HepG2 (cell line): ENCODE data around the gene POLR1F. TPM values are rescaled to one million over a fixed set of nuclear protein-coding genes. Genes with fewer than 3 reads are reported as not detected.

Experiments
- ATF2 ChIP-seq: sonication (generic); formaldehyde crosslinking; IDR thresholded peaks from 2 replicates; pipeline ENCODE4 v1.4.0; 2020; ENCODE audit warnings: missing genetic modification reagents
- CHD2 ChIP-seq: IDR thresholded peaks from 2 replicates; pipeline ENCODE4 v1.6.1; 2011; ENCODE audit warnings: low read depth, low read length, improper control_type of control experiment
- ERF ChIP-seq: IDR thresholded peaks from 2 replicates; pipeline ENCODE4 v1.6.1; 2018; ENCODE audit warnings: missing biosample characterization, missing genetic modification reagents
- HDAC2 ChIP-seq: sonication (generic); formaldehyde crosslinking; IDR thresholded peaks from 2 replicates; pipeline ENCODE4 v1.4.0; 2020; ENCODE audit warnings: missing genetic modification reagents
- HOXD1 ChIP-seq: sonication (generic); formaldehyde crosslinking; IDR thresholded peaks from 2 replicates; pipeline ENCODE4 v1.5.0; 2020; ENCODE audit warnings: missing genetic modification reagents
- KAT8 ChIP-seq: IDR thresholded peaks from 2 replicates; pipeline ENCODE4 v1.6.1; 2016; ENCODE audit warnings: missing genetic modification reagents, missing compliant biosample characterization
- MTA1 ChIP-seq: sonication (generic); formaldehyde crosslinking; IDR thresholded peaks from 2 replicates; pipeline ENCODE4 v1.4.0; 2020; ENCODE audit warnings: missing genetic modification reagents, mild to moderate bottlenecking, borderline replicate concordance
- MXI1 ChIP-seq: IDR thresholded peaks from 3 replicates; pipeline ENCODE4 v1.6.1; 2012; ENCODE audit warnings: low read depth, low read length, inconsistent platforms, borderline replicate concordance
- NRL ChIP-seq: sonication (generic); formaldehyde crosslinking; IDR thresholded peaks from 2 replicates; pipeline ENCODE4 v1.5.0; 2020; ENCODE audit warnings: missing genetic modification reagents, mild to moderate bottlenecking, moderate library complexity, borderline replicate concordance
- PHF5A ChIP-seq: IDR thresholded peaks from one replicate; pipeline ENCODE4 v1.6.1; 2018; ENCODE audit warnings: low read depth, missing genetic modification reagents; ENCODE audit not compliant: unreplicated experiment
- RBAK ChIP-seq: sonication (generic); formaldehyde crosslinking; IDR thresholded peaks from 2 replicates; pipeline ENCODE4 v1.5.1; 2020; ENCODE audit warnings: mild to moderate bottlenecking, missing genetic modification reagents
- SMAD1 ChIP-seq: sonication (generic); formaldehyde crosslinking; IDR thresholded peaks from 2 replicates; pipeline ENCODE4 v1.4.0; 2020; ENCODE audit warnings: missing genetic modification reagents, low read depth, mild to moderate bottlenecking, borderline replicate concordance
- TOE1 ChIP-seq: sonication (generic); formaldehyde crosslinking; IDR thresholded peaks from 2 replicates; pipeline ENCODE4 v1.4.0; 2020; ENCODE audit warnings: mild to moderate bottlenecking, missing genetic modification reagents
- ZBTB4 ChIP-seq: sonication (generic); formaldehyde crosslinking; IDR thresholded peaks from 2 replicates; pipeline ENCODE4 v1.4.0; 2020; ENCODE audit warnings: missing genetic modification reagents, mild to moderate bottlenecking, borderline replicate concordance
- ZNF274 ChIP-seq: sonication (generic); formaldehyde crosslinking; IDR thresholded peaks from 2 replicates; pipeline ENCODE4 v1.5.1; 2020; ENCODE audit warnings: mild to moderate bottlenecking, missing genetic modification reagents
- ZNF280B ChIP-seq: sonication (generic); formaldehyde crosslinking; IDR thresholded peaks from 2 replicates; pipeline ENCODE4 v1.5.0; 2020; ENCODE audit warnings: missing genetic modification reagents, mild to moderate bottlenecking, borderline replicate concordance
- ZNF343 ChIP-seq: sonication (generic); formaldehyde crosslinking; IDR thresholded peaks from 2 replicates; pipeline ENCODE4 v1.4.0; 2020; ENCODE audit warnings: mild to moderate bottlenecking, missing genetic modification reagents
- ZNF547 ChIP-seq: sonication (generic); formaldehyde crosslinking; IDR thresholded peaks from 2 replicates; pipeline ENCODE4 v1.5.1; 2020; ENCODE audit warnings: mild to moderate bottlenecking, missing genetic modification reagents
- ZNF577 ChIP-seq: sonication (generic); formaldehyde crosslinking; IDR thresholded peaks from 2 replicates; pipeline ENCODE4 v1.4.0; 2020; ENCODE audit warnings: mild to moderate bottlenecking, low read depth, missing genetic modification reagents, borderline replicate concordance
- ZNF670 ChIP-seq: sonication (generic); formaldehyde crosslinking; IDR thresholded peaks from 2 replicates; pipeline ENCODE4 v1.8.0; 2022; ENCODE audit warnings: mild to moderate bottlenecking, missing genetic modification reagents, borderline replicate concordance
- ZSCAN31 ChIP-seq: sonication (generic); formaldehyde crosslinking; IDR thresholded peaks from 2 replicates; pipeline ENCODE4 v1.5.0; 2020; ENCODE audit warnings: low read depth, mild to moderate bottlenecking, missing genetic modification reagents
- ZZZ3 ChIP-seq: sonication (generic); formaldehyde crosslinking; IDR thresholded peaks from 2 replicates; pipeline ENCODE4 v1.4.0; 2020; ENCODE audit warnings: missing genetic modification reagents, mild to moderate bottlenecking, borderline replicate concordance
- polyA plus RNA-seq, 8 experiments: library from polyadenylated mRNA; depleted of rRNA in 3 of 8; stranded (reverse) in 7 of 8; unstranded in 1 of 8; fragments of >200 nt; fragmentation: Illumina TruSeq in 4 of 8; extraction: Trizol in 4 of 8; gene quantifications; 2 replicates each; pipeline versions ENCODE4 v1.2.1 to v1.2.3, GENCODE V29; 2011 to 2016; ENCODE audit warnings: low read depth in 4 of 8, missing spikeins in 1 of 8, mixed read lengths in 1 of 8; ENCODE audit not compliant: insufficient read depth in 1 of 8
- total RNA-seq, 5 experiments: library from RNA; depleted of rRNA; stranded (reverse); fragments of >200 nt; fragmentation: Illumina TruSeq; extraction: Trizol; gene quantifications; 2 replicates each; pipeline ENCODE4 v1.2.3, GENCODE V29; 2016; ENCODE audit warnings: low read depth in 1 of 5

POLR1F gene
- total and polyA plus RNA-seq, 2 of the 13 experiments (the other 11 are each of a cell fraction or from before 2014, with no cell fraction given) = 8.0 to 14.9 TPM

GRCh38 chr7:19708397-19709248 is at the start of gene POLR1F (continued):
- TF ChIP-seq ZSCAN31 (0 out of 2 replicates have a peak, but pooled peaks have one; percentile 67), ZNF670 (peak; percentile 62; the same call in 1 of the 2 replicates), ZNF280B (CRISPR knock-in tag) (no peak), CHD2 (peak; percentile 63; the same call in 1 of the 2 replicates), ZNF547 (peak; percentile 77), PHF5A (CRISPR knock-in tag) (no peak), ZZZ3 (CRISPR knock-in tag) (peak; percentile 93), ERF (CRISPR knock-in tag) (peak; percentile 77; the same call in 1 of the 2 replicates), RBAK (no peak; the same call in 1 of the 2 replicates), ZNF577 (CRISPR knock-in tag) (no peak), KAT8 (CRISPR knock-in tag) (peak; percentile 97), MXI1 (peak; percentile 97; the same call in 2 of the 3 replicates), MTA1 (CRISPR knock-in tag) (peak; percentile 27; the same call in 1 of the 2 replicates), TOE1 (CRISPR knock-in tag) (0 out of 2 replicates have a peak, but pooled peaks have one; percentile 57), ZNF343 (CRISPR knock-in tag) (peak; percentile 61; the same call in 1 of the 2 replicates), SMAD1 (CRISPR knock-in tag) (0 out of 2 replicates have a peak, but pooled peaks have one; percentile 25), ZBTB4 (CRISPR knock-in tag) (peak; percentile 19; the same call in 1 of the 2 replicates), HDAC2 (CRISPR knock-in tag) (peak; percentile 72; the same call in 1 of the 2 replicates), NRL (CRISPR knock-in tag) (peak; percentile 64; the same call in 1 of the 2 replicates), ZNF274 (CRISPR knock-in tag) (peak; percentile 87), HOXD1 (CRISPR knock-in tag) (0 out of 2 replicates have a peak, but pooled peaks have one; percentile 57), ATF2 (CRISPR knock-in tag) (peak; percentile 88)
